NT2/D1 (cell line): ENCODE results near the gene STOX1.

ENCODE experiments used
- SUZ12 ChIP-seq: IDR thresholded peaks from 2 replicates; pipeline ENCODE4 v1.6.1; 2011; ENCODE audit not compliant: insufficient read length, insufficient read depth; ENCODE audit errors: extremely low read depth
- YY1 ChIP-seq: IDR thresholded peaks from 2 replicates; pipeline ENCODE4 v1.6.1; 2011; ENCODE audit not compliant: insufficient read length, insufficient read depth
- ZNF274 ChIP-seq: IDR thresholded peaks from 2 replicates; pipeline ENCODE4 v1.6.1; 2011; ENCODE audit warnings: mild to moderate bottlenecking, low read depth, low read length

DNA sequence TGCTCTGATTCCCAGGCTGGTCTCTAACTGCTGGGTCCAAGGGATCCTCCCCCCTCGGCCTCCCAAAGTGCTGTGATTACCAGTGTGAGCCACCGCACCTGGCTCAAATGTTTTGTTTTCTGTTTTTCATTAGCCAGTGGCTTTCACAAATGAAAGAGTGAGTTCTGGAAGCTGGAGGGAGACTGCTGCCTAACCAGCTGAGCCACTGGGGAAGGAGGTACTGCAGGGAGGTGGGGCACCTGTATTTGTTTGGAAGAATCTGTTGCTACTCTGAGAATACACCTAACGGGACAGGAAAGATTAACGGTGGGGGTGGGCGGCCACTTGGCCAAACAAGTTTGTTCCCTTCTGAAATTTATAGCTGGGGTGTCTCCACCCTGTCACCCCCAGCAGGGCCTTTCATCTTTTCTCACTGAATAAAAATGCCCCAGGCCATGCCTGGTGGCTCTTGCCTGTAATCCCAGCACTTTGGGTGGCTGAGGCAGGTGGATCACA, 4.7 kb downstream of the STOX1 start:
- TF ChIP-seq YY1 (no peak), ZNF274 (no peak), SUZ12 (no peak)
